SK-N-SH (cell line): ENCODE results near the gene ROBO1. TPM values are rescaled to one million over a fixed set of nuclear protein-coding genes. Genes with fewer than 3 reads are reported as not detected.

Source experiments
- CTCF ChIA-PET: fragments of 300-600, 350-600 bp; formaldehyde crosslinking; extraction: SDS; loops from one replicate; lab custom pipeline; 2021; lab: Yijun Ruan, JAX
- POLR2A ChIA-PET: fragments of 350-600 bp; sonication (Branson Sonifier 250); formaldehyde crosslinking; extraction: SDS; loops from one replicate; lab custom pipeline; 2020; ENCODE audit warnings: antibody characterized with exemption, inconsistent platforms; lab: Yijun Ruan, JAX
- DNase-seq: peaks from one replicate; pipeline ENCODE4 v3.0.0; 2012
- H2AFZ ChIP-seq: fragments of 200-600 bp; sonication (generic); 2 replicates; pipeline ENCODE4 v1.8.1; 2016; ENCODE audit warnings: antibody characterized with exemption, mild to moderate bottlenecking, low read depth
- H3F3A ChIP-seq: fragments of 200-600 bp; sonication (generic); replicated peaks from 2 replicates; pipeline ENCODE3; 2016; ENCODE audit warnings: antibody characterized with exemption, mild to moderate bottlenecking; ENCODE audit not compliant: insufficient read depth
- H3K27ac ChIP-seq, 2 experiments: fragments of 200-500 bp in 1 of 2; fragments of 200-600 bp in 1 of 2; sonication (Bioruptor generic) in 1 of 2; sonication (generic), shearing (Covaris generic) in 1 of 2; 2 replicates each; pipeline versions ENCODE4 v1.5.1 to v1.6.1; 2014 to 2016; ENCODE audit warnings: low read depth in 2 of 2, inconsistent platforms in 1 of 2, low read length in 1 of 2, mild to moderate bottlenecking in 1 of 2, mixed read lengths in 1 of 2
- H3K27me3 ChIP-seq: fragments of 200-600 bp; sonication (generic), shearing (Covaris generic); 2 replicates; pipeline ENCODE4 v1.6.1; 2016; ENCODE audit warnings: mixed run types; ENCODE audit not compliant: insufficient read depth
- H3K36me3 ChIP-seq, 2 experiments: fragments of 200-500 bp in 1 of 2; fragments of 200-600 bp in 1 of 2; sonication (Bioruptor generic) in 1 of 2; sonication (generic) in 1 of 2; replicated peaks in 1 of 2; 2 replicates each; pipeline versions ENCODE3 to v1.5.1; 2014 to 2016; ENCODE audit warnings: low read length in 1 of 2, mild to moderate bottlenecking in 1 of 2; ENCODE audit not compliant: insufficient read depth in 2 of 2, control insufficient read depth in 1 of 2
- H3K4me1 ChIP-seq, 2 experiments: fragments of 200-500 bp in 1 of 2; fragments of 200-600 bp in 1 of 2; sonication (Bioruptor generic) in 1 of 2; sonication (generic), shearing (Covaris generic) in 1 of 2; 2 replicates each; pipeline versions ENCODE4 v1.5.1 to v1.6.1; 2014 to 2016; ENCODE audit warnings: low read depth in 1 of 2, low read length in 1 of 2, mixed run types in 1 of 2; ENCODE audit not compliant: insufficient read depth in 2 of 2, control insufficient read depth in 1 of 2
- H3K4me2 ChIP-seq: fragments of 200-600 bp; sonication (generic), shearing (Covaris generic); 2 replicates; pipeline ENCODE4 v1.6.1; 2017; ENCODE audit warnings: mixed run types
- H3K4me3 ChIP-seq, 2 experiments: fragments of 200-500 bp in 1 of 2; fragments of 200-600 bp in 1 of 2; sonication (Bioruptor generic) in 1 of 2; sonication (generic), shearing (Covaris generic) in 1 of 2; 2 replicates each; pipeline versions ENCODE4 v1.5.1 to v1.8.1; 2014 to 2016; ENCODE audit warnings: low read depth in 2 of 2, inconsistent platforms in 1 of 2, low read length in 1 of 2, mild to moderate bottlenecking in 1 of 2, mixed read lengths in 1 of 2, moderate library complexity in 1 of 2
- H3K79me2 ChIP-seq: fragments of 200-600 bp; sonication (generic); 2 replicates; pipeline ENCODE4 v1.8.1; 2017; ENCODE audit warnings: mild to moderate bottlenecking; ENCODE audit not compliant: insufficient read depth
- H3K9ac ChIP-seq: fragments of 200-600 bp; sonication (generic); 2 replicates; pipeline ENCODE4 v1.6.1; 2017; ENCODE audit warnings: mixed run types
- H3K9me2 ChIP-seq: fragments of 200-600 bp; sonication (generic); 2 replicates; pipeline ENCODE4 v1.6.1; 2017; ENCODE audit warnings: mixed run types
- H3K9me3 ChIP-seq: fragments of 200-600 bp; sonication (generic); 2 replicates; pipeline ENCODE4 v1.6.1; 2017; ENCODE audit warnings: mixed run types, mild to moderate bottlenecking, moderate library complexity
- H4K20me1 ChIP-seq: fragments of 200-600 bp; sonication (generic); 2 replicates; pipeline ENCODE4 v1.6.1; 2017; ENCODE audit warnings: mild to moderate bottlenecking, mixed run types; ENCODE audit not compliant: insufficient read depth
- ELF1 ChIP-seq: IDR thresholded peaks from 2 replicates; pipeline ENCODE4 v1.4.0; 2012
- FOSL2 ChIP-seq: IDR thresholded peaks from 2 replicates; pipeline ENCODE4 v1.4.0; 2012; ENCODE audit warnings: low read depth, mild to moderate bottlenecking, moderate library complexity, borderline replicate concordance
- GABPA ChIP-seq: IDR thresholded peaks from 2 replicates; pipeline ENCODE4 v1.4.0; 2012; ENCODE audit warnings: low read depth, mild to moderate bottlenecking
- JUND ChIP-seq: IDR thresholded peaks from 2 replicates; pipeline ENCODE4 v1.4.0; 2012
- MXI1 ChIP-seq: IDR thresholded peaks from 2 replicates; pipeline ENCODE4 v1.6.1; 2012; ENCODE audit warnings: mild to moderate bottlenecking, low read depth, low read length, improper control_type of control experiment
- NRF1 ChIP-seq: IDR thresholded peaks from 2 replicates; pipeline ENCODE4 v1.6.1; 2012; ENCODE audit warnings: low read depth, mild to moderate bottlenecking, low read length
- RAD21 ChIP-seq: IDR thresholded peaks from 2 replicates; pipeline ENCODE4 v1.6.1; 2012; ENCODE audit warnings: mild to moderate bottlenecking, low read length
- RCOR1 ChIP-seq: fragments of 150-350 bp; IDR thresholded peaks from 2 replicates; pipeline ENCODE4 v1.6.1; 2017; ENCODE audit warnings: antibody characterized with exemption, low read length
- SIN3A ChIP-seq: IDR thresholded peaks from 2 replicates; pipeline ENCODE4 v1.6.1; 2012; ENCODE audit warnings: low read depth, mild to moderate bottlenecking, low read length, moderate library complexity, borderline replicate concordance
- SMC3 ChIP-seq: IDR thresholded peaks from 2 replicates; pipeline ENCODE4 v1.6.1; 2012; ENCODE audit warnings: low read depth, low read length, improper control_type of control experiment
- TCF12 ChIP-seq: IDR thresholded peaks from 2 replicates; pipeline ENCODE4 v1.4.0; 2012
- WGBS: methylation state at CpG from one replicate; pipeline ENCODE4 v1.1.6; 2017; ENCODE audit warnings: low lambda C conversion rate; 5-methylcytosine and 5-hydroxymethylcytosine counted together
- polyA plus RNA-seq, 3 experiments: library from polyadenylated mRNA; depleted of rRNA; stranded (reverse); fragments of >200 nt; gene quantifications; 2 replicates each; pipeline ENCODE4 v1.2.3, GENCODE V29; 2012
- TF ChIP-seq, protein P1 (sequence below): IDR thresholded peaks from 2 replicates; pipeline ENCODE4 v1.4.0; 2012; ENCODE audit warnings: low read depth
- TF ChIP-seq, protein P2 (sequence below): IDR thresholded peaks from 2 replicates; pipeline ENCODE4 v1.4.0; 2012; ENCODE audit warnings: low read depth, borderline replicate concordance
- TF ChIP-seq, protein P3 (sequence below): IDR thresholded peaks from 2 replicates; pipeline ENCODE4 v1.6.1; 2012; ENCODE audit warnings: mild to moderate bottlenecking, low read depth, low read length, moderate library complexity

The ROBO1 gene
- polyA plus RNA-seq, 1 of the 3 experiments (the other 2 are of a cell fraction), result 22.7 TPM

DNA sequence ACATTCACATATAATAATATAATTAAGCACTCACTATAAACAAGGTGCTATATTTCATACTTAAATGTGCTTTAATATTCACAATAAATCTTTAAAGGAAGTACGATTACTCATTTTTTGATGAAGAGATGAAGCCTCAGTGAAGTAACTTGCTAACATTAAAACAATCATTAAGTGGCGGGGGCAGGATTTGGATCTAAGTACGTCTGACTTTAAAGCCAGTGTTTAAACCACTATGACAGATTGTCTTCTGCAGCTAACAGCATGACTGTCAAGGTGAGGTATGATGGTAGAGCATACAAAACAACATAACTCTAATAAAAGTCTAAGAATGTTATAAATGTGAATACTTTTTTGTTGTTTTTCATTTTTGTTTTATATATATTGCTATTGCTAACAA, 862.1 kb downstream of the ROBO1 start (continued):
- TF ChIP-seq ELF1, result no peak
- no peak for TF ChIP-seq SMC3
- TF ChIP-seq RAD21, result no peak
- no peak for TF ChIP-seq SIN3A
- TF ChIP-seq, protein P1, sequence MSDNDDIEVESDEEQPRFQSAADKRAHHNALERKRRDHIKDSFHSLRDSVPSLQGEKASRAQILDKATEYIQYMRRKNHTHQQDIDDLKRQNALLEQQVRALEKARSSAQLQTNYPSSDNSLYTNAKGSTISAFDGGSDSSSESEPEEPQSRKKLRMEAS, result no peak
- no peak for TF ChIP-seq RCOR1
- TF ChIP-seq, protein P2, sequence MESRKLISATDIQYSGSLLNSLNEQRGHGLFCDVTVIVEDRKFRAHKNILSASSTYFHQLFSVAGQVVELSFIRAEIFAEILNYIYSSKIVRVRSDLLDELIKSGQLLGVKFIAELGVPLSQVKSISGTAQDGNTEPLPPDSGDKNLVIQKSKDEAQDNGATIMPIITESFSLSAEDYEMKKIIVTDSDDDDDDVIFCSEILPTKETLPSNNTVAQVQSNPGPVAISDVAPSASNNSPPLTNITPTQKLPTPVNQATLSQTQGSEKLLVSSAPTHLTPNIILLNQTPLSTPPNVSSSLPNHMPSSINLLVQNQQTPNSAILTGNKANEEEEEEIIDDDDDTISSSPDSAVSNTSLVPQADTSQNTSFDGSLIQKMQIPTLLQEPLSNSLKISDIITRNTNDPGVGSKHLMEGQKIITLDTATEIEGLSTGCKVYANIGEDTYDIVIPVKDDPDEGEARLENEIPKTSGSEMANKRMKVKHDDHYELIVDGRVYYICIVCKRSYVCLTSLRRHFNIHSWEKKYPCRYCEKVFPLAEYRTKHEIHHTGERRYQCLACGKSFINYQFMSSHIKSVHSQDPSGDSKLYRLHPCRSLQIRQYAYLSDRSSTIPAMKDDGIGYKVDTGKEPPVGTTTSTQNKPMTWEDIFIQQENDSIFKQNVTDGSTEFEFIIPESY, result no peak
- no peak for TF ChIP-seq GABPA
- TF ChIP-seq JUND, result no peak
- TF ChIP-seq FOSL2, result no peak
- TF ChIP-seq, protein P3, sequence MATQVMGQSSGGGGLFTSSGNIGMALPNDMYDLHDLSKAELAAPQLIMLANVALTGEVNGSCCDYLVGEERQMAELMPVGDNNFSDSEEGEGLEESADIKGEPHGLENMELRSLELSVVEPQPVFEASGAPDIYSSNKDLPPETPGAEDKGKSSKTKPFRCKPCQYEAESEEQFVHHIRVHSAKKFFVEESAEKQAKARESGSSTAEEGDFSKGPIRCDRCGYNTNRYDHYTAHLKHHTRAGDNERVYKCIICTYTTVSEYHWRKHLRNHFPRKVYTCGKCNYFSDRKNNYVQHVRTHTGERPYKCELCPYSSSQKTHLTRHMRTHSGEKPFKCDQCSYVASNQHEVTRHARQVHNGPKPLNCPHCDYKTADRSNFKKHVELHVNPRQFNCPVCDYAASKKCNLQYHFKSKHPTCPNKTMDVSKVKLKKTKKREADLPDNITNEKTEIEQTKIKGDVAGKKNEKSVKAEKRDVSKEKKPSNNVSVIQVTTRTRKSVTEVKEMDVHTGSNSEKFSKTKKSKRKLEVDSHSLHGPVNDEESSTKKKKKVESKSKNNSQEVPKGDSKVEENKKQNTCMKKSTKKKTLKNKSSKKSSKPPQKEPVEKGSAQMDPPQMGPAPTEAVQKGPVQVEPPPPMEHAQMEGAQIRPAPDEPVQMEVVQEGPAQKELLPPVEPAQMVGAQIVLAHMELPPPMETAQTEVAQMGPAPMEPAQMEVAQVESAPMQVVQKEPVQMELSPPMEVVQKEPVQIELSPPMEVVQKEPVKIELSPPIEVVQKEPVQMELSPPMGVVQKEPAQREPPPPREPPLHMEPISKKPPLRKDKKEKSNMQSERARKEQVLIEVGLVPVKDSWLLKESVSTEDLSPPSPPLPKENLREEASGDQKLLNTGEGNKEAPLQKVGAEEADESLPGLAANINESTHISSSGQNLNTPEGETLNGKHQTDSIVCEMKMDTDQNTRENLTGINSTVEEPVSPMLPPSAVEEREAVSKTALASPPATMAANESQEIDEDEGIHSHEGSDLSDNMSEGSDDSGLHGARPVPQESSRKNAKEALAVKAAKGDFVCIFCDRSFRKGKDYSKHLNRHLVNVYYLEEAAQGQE, result no peak

DNA sequence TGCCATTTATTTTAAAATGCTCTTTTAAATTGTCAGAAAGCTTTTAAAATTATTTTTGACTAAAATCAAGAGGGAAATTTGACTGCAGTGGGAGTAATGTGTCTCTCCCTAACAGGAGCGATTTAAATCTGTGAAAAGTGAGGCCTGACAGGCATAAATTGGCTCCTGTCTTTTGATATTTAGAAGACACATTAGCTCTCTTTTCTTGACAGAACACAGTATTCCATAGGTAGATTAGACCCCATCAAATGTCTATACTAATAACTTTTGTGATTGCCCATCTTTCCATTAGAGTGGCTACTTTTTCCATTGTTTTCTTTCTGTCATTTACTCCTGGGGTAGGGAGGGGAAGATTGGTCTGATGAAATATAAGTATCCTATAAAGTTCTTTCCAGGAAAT, 866.3 kb downstream of the ROBO1 start:
- H3K4me3 ChIP-seq, result no peak overlapping the region
- TF ChIP-seq MXI1 (no peak), NRF1 (no peak), TCF12 (no peak), RCOR1 (no peak)
- TF ChIP-seq, protein P3, result no peak
- no peak overlapping the region for H3K9ac ChIP-seq
- no peak overlapping the region for H3K4me2 ChIP-seq
- H4K20me1 ChIP-seq, result no peaks in the 10 kb centered on the region
- no peaks in the 10 kb centered on the region for H3K27me3 ChIP-seq
- ChIA-PET POLR2A (no interaction called here), CTCF (interaction anchor here (0.7 kb wide), 1 partner anchor 15 kb away, joined by 3 read pairs; no protein-coding TSS in a partner anchor)
- no peak overlapping the region for H3K27ac ChIP-seq
- H3K9me2 ChIP-seq, result no peaks in the 10 kb centered on the region
- peaks cover 0 to 11% of the 10 kb centered on the region in 2 experiments; a peak in 2 of 4 replicates for H3K4me1 ChIP-seq
- H2AFZ ChIP-seq, result no peak overlapping the region
- DNase-seq, result no peak
- H3K9me3 ChIP-seq, result no peaks in the 10 kb centered on the region
- peaks cover 11% of the 10 kb centered on the region; the same call in 1 of the 2 replicates for H3K79me2 ChIP-seq
- no peaks in the 10 kb centered on the region for H3K36me3 ChIP-seq
- WGBS, result 96% methylated on average over 1 of the region's 1 CpG
- H3F3A ChIP-seq, result peaks cover 4% of the 10 kb centered on the region
